HEK293 (cell line): ENCODE data around the gene PLPPR2.

Experiments
- CTCF ChIA-PET: fragments of 350-600 bp; formaldehyde crosslinking; extraction: SDS; loops from one replicate; lab custom pipeline; 2021; ENCODE audit warnings: antibody characterized with exemption; lab: Yijun Ruan, JAX
- POLR2A ChIA-PET: fragments of 300-600 bp; formaldehyde crosslinking; extraction: SDS; loops from one replicate; lab custom pipeline; 2020; ENCODE audit warnings: antibody characterized with exemption, inconsistent platforms; lab: Yijun Ruan, JAX
- H3K27ac ChIP-seq: fragments of 200-500 bp; sonication (Bioruptor generic); 2 replicates; pipeline ENCODE4 v1.5.1; 2014; ENCODE audit warnings: low read depth, low read length, control low read depth, inconsistent platforms; ENCODE audit errors: extremely low read depth
- H3K36me3 ChIP-seq, 2 experiments: fragments of 200-500 bp in 1 of 2; sonication (Bioruptor generic) in 1 of 2; 1 replicate in 1 of 2; 2 replicates in 1 of 2; pipeline ENCODE4 v1.5.1; 2014 to 2017; ENCODE audit warnings: inconsistent platforms in 2 of 2, low read length in 2 of 2; ENCODE audit not compliant: control insufficient read depth in 2 of 2, insufficient read depth in 1 of 2
- H3K4me1 ChIP-seq: fragments of 200-500 bp; sonication (Bioruptor generic); 2 replicates; pipeline ENCODE4 v1.5.1; 2014; ENCODE audit warnings: mild to moderate bottlenecking, low read length, inconsistent platforms; ENCODE audit not compliant: control insufficient read depth, insufficient read depth
- H3K4me3 ChIP-seq: 2 replicates; pipeline ENCODE4 v1.5.1; 2011; ENCODE audit warnings: low read depth, mild to moderate bottlenecking, control low read depth, low read length, moderate library complexity
- H3K9me3 ChIP-seq: fragments of 200-500 bp; sonication (Bioruptor generic); 2 replicates; pipeline ENCODE4 v1.5.1; 2014; ENCODE audit warnings: low read depth, low read length, inconsistent platforms; ENCODE audit not compliant: control insufficient read depth, insufficient read depth
- BCL11A ChIP-seq: fragments of 450-650 bp; formaldehyde crosslinking; IDR thresholded peaks from 2 replicates; pipeline ENCODE4 v1.5.1; 2016; ENCODE audit warnings: low read depth, missing biosample characterization, missing genetic modification characterization
- GLI2 ChIP-seq: fragments of 450-650 bp; formaldehyde crosslinking; IDR thresholded peaks from 2 replicates; pipeline ENCODE4; 2017; ENCODE audit warnings: missing biosample characterization, missing genetic modification characterization, low read depth, borderline replicate concordance
- HOXA7 ChIP-seq: sonication (generic); formaldehyde crosslinking; IDR thresholded peaks from 2 replicates; pipeline ENCODE4 v1.8.1; 2022; ENCODE audit warnings: missing genetic modification reagents, borderline replicate concordance
- HOXD13 ChIP-seq: sonication (generic); formaldehyde crosslinking; IDR thresholded peaks from 2 replicates; pipeline ENCODE4 v1.8.0; 2022; ENCODE audit warnings: missing genetic modification reagents, borderline replicate concordance
- IKZF3 ChIP-seq: fragments of 450-650 bp; IDR thresholded peaks from 2 replicates; pipeline ENCODE4 v1.5.0; 2018; ENCODE audit warnings: missing biosample characterization, mild to moderate bottlenecking, missing genetic modification characterization, moderate library complexity
- KLF1 ChIP-seq: fragments of 450-650 bp; formaldehyde crosslinking; IDR thresholded peaks from 2 replicates; pipeline ENCODE4 v1.5.1; 2016; ENCODE audit warnings: missing biosample characterization, missing genetic modification characterization
- REPIN1 ChIP-seq: fragments of 450-650 bp; formaldehyde crosslinking; IDR thresholded peaks from 2 replicates; pipeline ENCODE4 v1.5.1; 2017; ENCODE audit warnings: missing biosample characterization, missing genetic modification characterization, low read depth
- ZNF155 ChIP-seq: fragments of 450-650 bp; formaldehyde crosslinking; IDR thresholded peaks from 2 replicates; pipeline ENCODE4 v1.5.1; 2016; ENCODE audit warnings: missing biosample characterization, missing genetic modification characterization
- ZNF184 ChIP-seq: fragments of 450-650 bp; IDR thresholded peaks from 2 replicates; pipeline ENCODE4 v1.5.1; 2018; ENCODE audit warnings: missing biosample characterization, mild to moderate bottlenecking, missing genetic modification characterization
- ZNF214 ChIP-seq: fragments of 450-650 bp; formaldehyde crosslinking; IDR thresholded peaks from 2 replicates; pipeline ENCODE4 v1.5.1; 2017; ENCODE audit warnings: missing biosample characterization, mild to moderate bottlenecking, missing genetic modification characterization, borderline replicate concordance
- ZNF248 ChIP-seq: fragments of 450-650 bp; formaldehyde crosslinking; IDR thresholded peaks from 2 replicates; pipeline ENCODE4 v1.5.1; 2017; ENCODE audit warnings: missing biosample characterization, missing genetic modification characterization
- ZNF555 ChIP-seq: fragments of 450-650 bp; formaldehyde crosslinking; conservative IDR thresholded peaks from 2 replicates; pipeline ENCODE4 v1.5.1; 2017; ENCODE audit warnings: missing biosample characterization, mild to moderate bottlenecking, missing genetic modification characterization, inconsistent platforms
- ZNF701 ChIP-seq: fragments of 450-650 bp; formaldehyde crosslinking; IDR thresholded peaks from 2 replicates; pipeline ENCODE4 v1.5.1; 2016; ENCODE audit warnings: missing biosample characterization, missing genetic modification characterization
- ZNF747 ChIP-seq: fragments of 450-650 bp; formaldehyde crosslinking; IDR thresholded peaks from 2 replicates; pipeline ENCODE4 v1.5.1; 2016; ENCODE audit warnings: missing biosample characterization, missing genetic modification characterization
- ZNF76 ChIP-seq: fragments of 450-650 bp; formaldehyde crosslinking; IDR thresholded peaks from 2 replicates; pipeline ENCODE4; 2016; ENCODE audit warnings: low read depth, missing biosample characterization, missing genetic modification characterization, borderline replicate concordance
- TF ChIP-seq, protein P1 (sequence below): fragments of 450-650 bp; formaldehyde crosslinking; optimal IDR thresholded peaks from 2 replicates; pipeline ENCODE3; 2016; ENCODE audit warnings: missing biosample characterization, mild to moderate bottlenecking, missing genetic modification characterization
- TF ChIP-seq, protein P2 (sequence below): fragments of 450-650 bp; formaldehyde crosslinking; IDR thresholded peaks from 2 replicates; pipeline ENCODE4 v1.5.1; 2016; ENCODE audit warnings: missing biosample characterization, missing genetic modification characterization
- TF ChIP-seq, protein P3 (sequence below): fragments of 450-650 bp; formaldehyde crosslinking; IDR thresholded peaks from 2 replicates; pipeline ENCODE4 v1.5.1; 2016; ENCODE audit warnings: missing biosample characterization, missing genetic modification characterization
- TF ChIP-seq, protein P4 (sequence below): sonication (generic); formaldehyde crosslinking; IDR thresholded peaks from 2 replicates; pipeline ENCODE4 v1.8.1; 2022; ENCODE audit warnings: mild to moderate bottlenecking, moderate library complexity, missing genetic modification reagents
- TF ChIP-seq, protein P5 (sequence below): fragments of 450-650 bp; formaldehyde crosslinking; conservative IDR thresholded peaks from 2 replicates; pipeline ENCODE4 v1.5.1; 2016; ENCODE audit warnings: low read depth, missing biosample characterization, missing genetic modification characterization

PLPPR2 gene

DNA sequence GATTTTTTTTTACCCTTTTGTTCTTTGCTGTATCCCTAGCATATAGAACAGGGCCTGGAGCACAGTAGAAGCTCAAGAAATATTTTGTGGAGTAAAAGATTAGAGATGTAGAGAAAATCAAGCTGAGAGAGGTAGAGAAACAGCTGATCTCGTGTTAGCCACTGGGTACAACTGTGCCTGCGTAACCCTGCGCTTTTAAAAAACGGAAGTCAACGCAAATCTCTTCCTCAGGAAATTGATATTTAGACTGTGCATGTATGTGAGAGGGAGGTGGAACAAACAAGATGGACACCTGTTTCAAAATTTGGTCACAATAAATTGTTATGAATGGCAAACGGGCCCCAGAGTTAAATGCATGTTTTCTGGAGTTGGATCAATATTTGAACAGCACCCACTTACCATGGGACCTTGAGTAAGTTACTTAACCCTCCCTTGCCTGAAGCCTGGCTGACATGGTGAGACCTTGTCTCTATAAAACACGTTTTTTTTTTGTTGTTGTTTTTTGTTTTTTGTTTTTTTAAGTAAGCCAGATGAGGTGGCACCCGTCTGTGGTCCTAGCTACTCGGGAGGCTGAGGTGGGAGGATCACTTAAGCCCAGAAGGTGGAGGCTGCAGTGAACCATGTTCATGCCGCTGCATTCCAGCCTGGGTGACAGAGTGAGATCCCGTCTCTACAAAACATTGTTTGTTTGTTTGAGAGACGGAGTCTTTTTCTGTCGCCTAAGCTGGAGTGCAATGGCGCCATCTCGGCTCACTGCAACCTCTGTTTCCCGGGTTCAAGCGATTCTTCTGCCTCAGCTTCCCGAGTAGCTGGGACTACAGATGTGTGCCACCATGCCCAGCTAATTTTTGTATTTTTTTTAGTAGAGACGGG is 32.2 kb downstream of the PLPPR2 start (continued):
- TF ChIP-seq, protein P1, sequence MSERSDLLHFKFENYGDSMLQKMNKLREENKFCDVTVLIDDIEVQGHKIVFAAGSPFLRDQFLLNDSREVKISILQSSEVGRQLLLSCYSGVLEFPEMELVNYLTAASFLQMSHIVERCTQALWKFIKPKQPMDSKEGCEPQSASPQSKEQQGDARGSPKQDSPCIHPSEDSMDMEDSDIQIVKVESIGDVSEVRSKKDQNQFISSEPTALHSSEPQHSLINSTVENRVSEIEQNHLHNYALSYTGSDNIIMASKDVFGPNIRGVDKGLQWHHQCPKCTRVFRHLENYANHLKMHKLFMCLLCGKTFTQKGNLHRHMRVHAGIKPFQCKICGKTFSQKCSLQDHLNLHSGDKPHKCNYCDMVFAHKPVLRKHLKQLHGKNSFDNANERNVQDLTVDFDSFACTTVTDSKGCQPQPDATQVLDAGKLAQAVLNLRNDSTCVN (tag by site-specific recombination) = no peak
- TF ChIP-seq, protein P2, sequence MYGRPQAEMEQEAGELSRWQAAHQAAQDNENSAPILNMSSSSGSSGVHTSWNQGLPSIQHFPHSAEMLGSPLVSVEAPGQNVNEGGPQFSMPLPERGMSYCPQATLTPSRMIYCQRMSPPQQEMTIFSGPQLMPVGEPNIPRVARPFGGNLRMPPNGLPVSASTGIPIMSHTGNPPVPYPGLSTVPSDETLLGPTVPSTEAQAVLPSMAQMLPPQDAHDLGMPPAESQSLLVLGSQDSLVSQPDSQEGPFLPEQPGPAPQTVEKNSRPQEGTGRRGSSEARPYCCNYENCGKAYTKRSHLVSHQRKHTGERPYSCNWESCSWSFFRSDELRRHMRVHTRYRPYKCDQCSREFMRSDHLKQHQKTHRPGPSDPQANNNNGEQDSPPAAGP = no peak
- TF ChIP-seq HOXA7 (CRISPR knock-in tag) (no peak), ZNF155 (tag by site-specific recombination) (no peak)
- TF ChIP-seq, all 188 proteins: peak for 0

DNA sequence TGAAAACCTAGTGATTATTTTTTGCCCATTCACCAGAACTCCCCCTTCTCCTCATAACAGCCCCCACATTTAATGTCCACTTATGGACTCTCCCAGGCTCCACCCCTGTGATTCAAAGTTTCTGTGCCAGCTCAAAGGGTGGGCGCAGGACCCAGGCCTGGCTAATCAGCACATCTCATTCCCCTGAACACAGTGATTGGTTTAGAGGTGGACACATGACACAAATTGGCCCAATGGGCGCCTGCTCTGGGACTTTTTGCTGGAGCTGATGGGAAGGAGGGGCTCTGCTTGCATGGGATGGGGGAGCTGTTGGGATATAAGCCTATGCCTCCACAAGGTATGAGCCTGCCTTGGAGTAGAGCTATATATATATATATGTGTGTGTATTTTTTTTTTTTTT is 35.1 kb downstream of the PLPPR2 start:
- Histone ChIP-seq H3K27ac (no peak overlapping the region), H3K4me1 (no peaks in the 10 kb centered on the region), H3K9me3 (no peaks in the 10 kb centered on the region), H3K36me3 (no peaks in the 10 kb centered on the region), H3K4me3 (no peak overlapping the region)
- TF ChIP-seq ZNF214 (tag by site-specific recombination) (no peak), ZNF747 (tag by site-specific recombination) (no peak), ZNF184 (tag by site-specific recombination) (no peak)
- POLR2A ChIA-PET = interaction anchor here (1.0 to 2.0 kb wide), 3 partner anchors 9 to 94 kb away, joined by 3 to 8 read pairs (median 5); partner anchors contain the start of gene SWSAP1
- CTCF ChIA-PET = interaction anchor here (0.5 to 2.4 kb wide), 5 partner anchors 7 to 94 kb away, joined by 3 to 15 read pairs (median 3); no protein-coding TSS in a partner anchor

DNA sequence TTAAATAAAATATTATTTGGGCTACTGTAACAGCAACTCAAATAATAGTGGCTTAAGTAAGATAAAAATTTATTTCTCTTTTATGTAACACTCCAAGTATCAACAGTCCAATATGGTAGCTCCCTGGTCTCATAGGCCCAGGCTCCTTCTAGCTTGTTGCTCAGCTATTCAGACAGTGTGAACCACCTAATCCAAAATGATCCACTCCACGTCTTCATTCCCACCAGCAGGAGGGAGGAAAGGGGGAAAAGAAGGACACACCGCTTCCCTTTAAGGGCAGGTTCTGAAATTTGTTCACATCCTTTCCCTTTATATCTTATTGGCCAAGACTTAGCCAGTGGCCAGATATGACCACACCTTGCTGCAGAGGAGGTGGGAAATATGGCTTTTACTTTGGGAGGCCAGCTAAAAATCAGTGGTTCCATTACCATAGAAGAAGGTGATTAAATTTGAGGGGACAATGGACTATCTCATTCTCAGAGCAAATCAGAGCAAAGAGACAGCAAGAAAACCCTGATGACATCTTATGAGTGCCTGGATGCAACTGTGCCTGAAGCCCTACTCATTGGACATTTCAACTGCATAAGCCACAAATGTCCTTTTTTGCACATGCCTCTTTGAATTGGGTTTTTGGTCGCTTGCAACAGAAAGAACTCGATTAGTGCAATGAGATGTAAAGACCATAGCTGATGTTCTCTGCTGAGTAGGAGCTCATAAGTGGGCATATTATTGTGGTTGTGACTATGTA is 35.9 kb downstream of the PLPPR2 start:
- CTCF ChIA-PET = interaction anchor here (0.5 to 2.4 kb wide), 7 partner anchors 8 to 126 kb away, joined by 3 to 15 read pairs (median 3); no protein-coding TSS in a partner anchor
- no peak for TF ChIP-seq ZNF214 (tag by site-specific recombination)
- TF ChIP-seq IKZF3 (tag by site-specific recombination) = no peak
- TF ChIP-seq, protein P3, sequence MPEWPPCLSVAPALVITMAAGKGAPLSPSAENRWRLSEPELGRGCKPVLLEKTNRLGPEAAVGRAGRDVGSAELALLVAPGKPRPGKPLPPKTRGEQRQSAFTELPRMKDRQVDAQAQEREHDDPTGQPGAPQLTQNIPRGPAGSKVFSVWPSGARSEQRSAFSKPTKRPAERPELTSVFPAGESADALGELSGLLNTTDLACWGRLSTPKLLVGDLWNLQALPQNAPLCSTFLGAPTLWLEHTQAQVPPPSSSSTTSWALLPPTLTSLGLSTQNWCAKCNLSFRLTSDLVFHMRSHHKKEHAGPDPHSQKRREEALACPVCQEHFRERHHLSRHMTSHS (tag by site-specific recombination) = no peak
- no peak for TF ChIP-seq REPIN1 (tag by site-specific recombination)
- TF ChIP-seq ZNF248 = no peak
- TF ChIP-seq ZNF701 (tag by site-specific recombination) = no peak
- no peak for TF ChIP-seq KLF1 (tag by site-specific recombination)
- TF ChIP-seq GLI2 (tag by site-specific recombination) = no peak
- TF ChIP-seq ZNF555 (tag by site-specific recombination) = no peak
- no peak for TF ChIP-seq HOXA7 (CRISPR knock-in tag)
- TF ChIP-seq, protein P4, sequence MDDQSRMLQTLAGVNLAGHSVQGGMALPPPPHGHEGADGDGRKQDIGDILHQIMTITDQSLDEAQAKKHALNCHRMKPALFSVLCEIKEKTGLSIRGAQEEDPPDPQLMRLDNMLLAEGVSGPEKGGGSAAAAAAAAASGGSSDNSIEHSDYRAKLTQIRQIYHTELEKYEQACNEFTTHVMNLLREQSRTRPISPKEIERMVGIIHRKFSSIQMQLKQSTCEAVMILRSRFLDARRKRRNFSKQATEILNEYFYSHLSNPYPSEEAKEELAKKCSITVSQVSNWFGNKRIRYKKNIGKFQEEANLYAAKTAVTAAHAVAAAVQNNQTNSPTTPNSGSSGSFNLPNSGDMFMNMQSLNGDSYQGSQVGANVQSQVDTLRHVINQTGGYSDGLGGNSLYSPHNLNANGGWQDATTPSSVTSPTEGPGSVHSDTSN (CRISPR knock-in tag) = no peak
- no peak for TF ChIP-seq ZNF76 (tag by site-specific recombination)
- TF ChIP-seq BCL11A (tag by site-specific recombination) = no peak
- TF ChIP-seq, protein P5, sequence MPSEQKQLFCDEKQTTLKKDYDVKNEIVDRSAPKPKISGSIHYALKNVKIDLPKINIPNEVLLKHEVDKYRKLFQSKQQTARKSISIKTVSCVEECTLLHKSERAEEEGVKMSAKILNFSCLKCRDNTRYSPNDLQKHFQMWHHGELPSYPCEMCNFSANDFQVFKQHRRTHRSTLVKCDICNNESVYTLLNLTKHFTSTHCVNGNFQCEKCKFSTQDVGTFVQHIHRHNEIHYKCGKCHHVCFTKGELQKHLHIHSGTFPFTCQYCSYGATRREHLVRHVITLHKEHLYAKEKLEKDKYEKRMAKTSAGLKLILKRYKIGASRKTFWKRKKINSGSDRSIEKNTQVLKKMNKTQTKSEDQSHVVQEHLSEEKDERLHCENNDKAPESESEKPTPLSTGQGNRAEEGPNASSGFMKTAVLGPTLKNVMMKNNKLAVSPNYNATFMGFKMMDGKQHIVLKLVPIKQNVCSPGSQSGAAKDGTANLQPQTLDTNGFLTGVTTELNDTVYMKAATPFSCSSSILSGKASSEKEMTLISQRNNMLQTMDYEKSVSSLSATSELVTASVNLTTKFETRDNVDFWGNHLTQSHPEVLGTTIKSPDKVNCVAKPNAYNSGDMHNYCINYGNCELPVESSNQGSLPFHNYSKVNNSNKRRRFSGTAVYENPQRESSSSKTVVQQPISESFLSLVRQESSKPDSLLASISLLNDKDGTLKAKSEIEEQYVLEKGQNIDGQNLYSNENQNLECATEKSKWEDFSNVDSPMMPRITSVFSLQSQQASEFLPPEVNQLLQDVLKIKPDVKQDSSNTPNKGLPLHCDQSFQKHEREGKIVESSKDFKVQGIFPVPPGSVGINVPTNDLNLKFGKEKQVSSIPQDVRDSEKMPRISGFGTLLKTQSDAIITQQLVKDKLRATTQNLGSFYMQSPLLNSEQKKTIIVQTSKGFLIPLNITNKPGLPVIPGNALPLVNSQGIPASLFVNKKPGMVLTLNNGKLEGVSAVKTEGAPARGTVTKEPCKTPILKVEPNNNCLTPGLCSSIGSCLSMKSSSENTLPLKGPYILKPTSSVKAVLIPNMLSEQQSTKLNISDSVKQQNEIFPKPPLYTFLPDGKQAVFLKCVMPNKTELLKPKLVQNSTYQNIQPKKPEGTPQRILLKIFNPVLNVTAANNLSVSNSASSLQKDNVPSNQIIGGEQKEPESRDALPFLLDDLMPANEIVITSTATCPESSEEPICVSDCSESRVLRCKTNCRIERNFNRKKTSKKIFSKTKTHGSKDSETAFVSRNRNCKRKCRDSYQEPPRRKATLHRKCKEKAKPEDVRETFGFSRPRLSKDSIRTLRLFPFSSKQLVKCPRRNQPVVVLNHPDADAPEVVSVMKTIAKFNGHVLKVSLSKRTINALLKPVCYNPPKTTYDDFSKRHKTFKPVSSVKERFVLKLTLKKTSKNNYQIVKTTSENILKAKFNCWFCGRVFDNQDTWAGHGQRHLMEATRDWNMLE (tag by site-specific recombination) = no peak
- no peak for TF ChIP-seq ZNF747 (tag by site-specific recombination)
- no peak for TF ChIP-seq HOXD13 (CRISPR knock-in tag)

More for the DNA sequence above, 35.9 kb downstream of the PLPPR2 start:
- POLR2A ChIA-PET = interaction anchor here (0.7 to 2.0 kb wide), 4 partner anchors 10 to 395 kb away, joined by 3 to 8 read pairs (median 4); partner anchors contain the start of gene SWSAP1
- Histone ChIP-seq H3K4me1 (no peaks in the 10 kb centered on the region), H3K27ac (no peak overlapping the region), H3K9me3 (no peaks in the 10 kb centered on the region), H3K36me3 (no peaks in the 10 kb centered on the region), H3K4me3 (no peak overlapping the region)
